ENCODE results near the gene DEGS1.

DEGS1 gene

GRCh38 chr1:224217655-224218623 lies 34.9 kb downstream of the DEGS1 start:
- DNase-seq = no peak

- DNase-seq = no peak
Observed at GRCh38 chr1:224219011-224219611, 36.1 kb downstream of the DEGS1 start.

- DNase-seq = no peak
Observed at GRCh38 chr1:224219612-224220059, 36.6 kb downstream of the DEGS1 start.

- no peak for DNase-seq
Observed at GRCh38 chr1:224223819-224224714, 41.0 kb downstream of the DEGS1 start.

GRCh38 chr1:224226849-224227502 lies 43.9 kb downstream of the DEGS1 start:
- no peak for DNase-seq

GRCh38 chr1:224234017-224234416 lies 51.0 kb downstream of the DEGS1 start:
- DNase-seq = no peak

GRCh38 chr1:224235813-224236493 lies 52.9 kb downstream of the DEGS1 start:
- DNase-seq = no peak

- no peak for DNase-seq
Observed at GRCh38 chr1:224237119-224237881, 54.3 kb downstream of the DEGS1 start.

- DNase-seq = no peak
Observed at GRCh38 chr1:224238212-224238611, 55.2 kb downstream of the DEGS1 start.

- no peak for DNase-seq
Observed at GRCh38 chr1:224238756-224239155, 55.7 kb downstream of the DEGS1 start.
